NK-92 treated with Interleukin-12 subunit alpha and Interleukin-12 subunit beta, amount 100 ng/mL, for 24 hours (cell line): ENCODE results near the gene ALPL.

Source experiments
- DNase-seq: peaks from one replicate; lab custom pipeline; 2025; lab: John Stamatoyannopoulos, UW

Gene ALPL

DNA sequence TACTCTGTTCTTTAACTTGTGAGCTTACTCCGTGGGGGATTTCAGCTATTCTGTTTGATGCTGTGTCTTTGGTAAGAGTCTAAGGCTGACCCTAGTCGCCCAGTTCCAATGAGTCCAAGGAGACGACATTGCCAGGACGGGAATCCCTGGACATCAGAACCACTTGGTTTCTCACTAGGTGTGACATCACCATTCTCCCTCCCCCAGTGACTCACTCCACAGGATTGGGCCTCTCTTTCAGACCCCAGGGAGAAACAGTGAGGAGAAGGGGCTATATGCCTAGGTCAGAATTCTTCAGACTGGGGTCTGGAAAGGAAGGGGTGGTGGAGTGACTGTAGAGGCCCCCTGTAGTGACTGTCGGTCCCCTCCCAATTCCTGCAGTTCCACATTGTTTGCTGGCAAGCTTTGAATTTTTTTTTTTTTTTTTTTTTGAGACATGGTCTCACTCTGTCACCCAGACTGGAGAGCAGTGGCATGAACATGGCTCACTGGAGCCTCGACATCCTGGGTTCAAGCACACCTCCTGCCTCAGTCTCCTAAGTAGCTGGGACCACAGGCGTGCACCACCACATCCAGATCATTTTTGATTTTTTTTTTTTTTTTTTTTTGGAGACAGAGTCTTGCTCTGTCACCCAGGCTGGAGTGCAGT lies 21.3 kb downstream of the ALPL start:
- no peak for DNase-seq

- DNase-seq = no peak
Measured at GRCh38 chr1:21531241-21531640, 22.0 kb downstream of the ALPL start.

DNA sequence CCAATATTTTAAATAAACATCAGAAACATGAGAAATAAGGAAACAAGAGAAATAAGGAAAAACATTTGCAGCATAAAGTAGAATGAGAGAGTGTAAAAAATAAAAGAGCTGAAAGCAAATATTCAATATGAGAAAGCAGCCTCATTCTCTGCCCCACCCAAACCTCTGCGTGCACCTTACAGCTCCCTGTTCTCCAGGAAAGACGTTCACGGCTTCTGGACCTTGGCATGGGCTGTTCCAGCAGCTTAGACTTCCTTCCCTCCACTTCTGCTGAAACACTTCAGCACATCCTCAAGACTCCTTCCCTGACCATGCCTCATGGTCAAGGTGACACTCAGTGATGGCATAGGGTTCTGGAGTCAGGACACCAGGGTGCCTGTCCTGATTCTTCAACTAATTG lies 23.3 kb downstream of the ALPL start:
- DNase-seq = no peak

DNA sequence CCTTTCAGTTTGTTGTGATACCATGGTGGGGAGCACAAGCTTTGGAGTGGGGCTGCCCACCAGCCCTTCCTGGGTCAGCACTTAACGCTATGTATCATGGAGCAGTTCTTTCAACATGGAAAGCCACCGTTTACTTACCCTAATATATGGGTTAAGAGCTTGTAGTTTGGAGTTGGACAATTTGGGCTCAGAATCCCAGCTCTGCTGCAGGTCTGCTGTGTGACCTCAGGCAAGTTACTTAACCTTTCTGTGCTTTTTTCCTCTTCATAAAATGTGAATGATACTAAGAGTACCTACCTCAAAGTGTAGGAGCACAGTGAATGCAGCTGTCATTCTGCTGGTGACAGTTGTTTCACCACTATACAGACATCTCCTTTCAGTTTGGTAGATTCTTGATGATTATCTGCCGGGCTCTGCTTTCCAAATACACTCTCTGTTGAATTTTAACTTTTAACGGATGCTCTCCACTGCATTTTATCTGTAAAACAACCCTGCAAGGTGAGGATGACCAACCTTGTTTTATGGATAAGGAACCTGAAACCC lies 23.8 kb downstream of the ALPL start:
- DNase-seq = no peak

DNA sequence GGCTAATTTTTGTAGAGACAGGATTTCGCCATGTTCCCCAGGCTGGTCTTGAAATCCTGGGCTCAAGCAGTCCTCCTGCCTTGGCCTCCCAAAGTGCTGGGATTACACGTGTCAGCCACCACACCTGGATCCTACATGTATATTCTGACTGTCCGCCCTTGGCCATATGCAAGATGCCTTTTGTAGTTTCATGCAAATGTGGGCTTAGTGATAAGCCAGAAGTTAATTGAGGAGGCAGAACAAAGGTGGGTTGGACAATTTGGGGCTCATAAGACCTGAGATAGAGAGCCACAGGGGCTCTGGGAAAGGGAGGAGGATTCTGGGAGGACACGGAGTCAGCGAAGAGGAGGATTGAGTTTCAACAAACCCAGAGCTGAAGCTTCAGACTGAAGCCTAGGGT lies 24.9 kb downstream of the ALPL start:
- no peak for DNase-seq

DNA sequence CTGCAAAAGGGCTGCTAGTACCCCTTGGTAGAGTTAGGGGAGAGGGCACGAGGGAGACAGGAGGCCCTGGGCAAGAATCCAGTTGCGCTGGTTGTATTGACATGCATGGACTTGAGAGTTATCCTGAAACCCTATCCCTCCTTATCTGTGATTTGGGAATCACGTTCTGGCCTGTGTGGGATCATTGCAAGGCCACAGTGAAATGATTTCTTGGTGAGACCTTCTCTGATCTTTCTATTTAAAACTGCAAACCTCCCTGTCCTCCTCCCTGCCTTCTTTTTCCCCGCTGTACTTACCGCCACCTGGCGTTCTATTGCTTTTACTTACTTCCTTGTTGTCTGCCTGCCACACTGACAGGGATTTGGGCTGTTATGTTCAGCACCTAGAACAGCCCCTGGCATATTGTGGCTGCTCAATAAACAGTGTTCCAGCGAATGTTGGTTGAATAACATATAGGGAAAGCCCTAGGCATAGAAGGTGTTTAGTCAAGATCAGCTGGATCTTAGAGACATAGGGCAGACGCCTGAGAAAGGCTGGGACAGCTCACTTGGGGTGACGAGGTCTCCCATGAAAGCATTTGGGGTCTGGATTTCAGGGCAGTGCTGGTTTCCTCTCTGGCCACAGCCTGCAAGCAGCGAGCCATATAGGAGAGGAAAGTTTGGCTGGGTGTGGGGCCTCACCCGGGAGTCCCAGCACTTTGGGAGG lies 25.6 kb downstream of the ALPL start:
- peak; percentile 13 for DNase-seq

DNA sequence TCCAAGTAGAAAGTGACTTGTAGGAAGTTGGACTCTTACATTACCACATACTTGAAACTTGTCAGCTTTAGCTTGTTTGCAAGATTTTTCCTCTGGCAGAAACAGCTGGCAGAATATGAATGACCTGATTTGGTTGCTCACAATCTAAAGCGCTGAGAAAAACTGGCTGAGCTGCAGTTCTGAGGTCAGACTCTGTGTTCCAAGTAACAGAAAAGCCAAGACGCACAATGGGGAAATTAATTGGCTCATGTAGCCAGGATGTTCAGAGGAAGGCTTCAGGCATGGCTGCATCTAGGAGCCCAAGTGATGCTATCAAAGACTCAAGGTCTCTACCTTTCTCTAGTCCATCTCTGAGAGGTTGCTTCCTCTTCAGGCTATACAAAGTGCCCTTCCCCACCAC lies 27.0 kb downstream of the ALPL start:
- DNase-seq = no peak

DNA sequence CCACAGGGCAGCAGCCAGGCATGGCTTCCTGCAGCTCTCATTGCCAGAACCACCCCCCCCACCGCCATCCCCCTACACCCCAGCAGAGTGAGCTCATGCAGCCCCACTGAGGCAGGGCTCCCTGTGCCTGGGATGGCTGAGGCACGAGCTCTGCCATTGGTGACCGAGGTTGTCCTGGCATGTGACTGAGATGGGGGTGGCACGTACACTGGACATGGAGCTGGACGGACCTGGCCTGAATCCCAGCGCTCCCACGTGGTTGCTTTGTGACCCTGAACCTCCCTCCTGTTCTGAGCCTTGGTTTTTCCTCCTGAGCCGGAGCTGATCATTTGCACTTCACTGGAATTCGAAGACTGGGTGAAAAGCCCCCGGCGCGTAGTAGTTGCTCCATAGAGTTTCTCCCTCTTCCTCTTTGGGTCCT lies 28.3 kb downstream of the ALPL start:
- DNase-seq = no peak

DNA sequence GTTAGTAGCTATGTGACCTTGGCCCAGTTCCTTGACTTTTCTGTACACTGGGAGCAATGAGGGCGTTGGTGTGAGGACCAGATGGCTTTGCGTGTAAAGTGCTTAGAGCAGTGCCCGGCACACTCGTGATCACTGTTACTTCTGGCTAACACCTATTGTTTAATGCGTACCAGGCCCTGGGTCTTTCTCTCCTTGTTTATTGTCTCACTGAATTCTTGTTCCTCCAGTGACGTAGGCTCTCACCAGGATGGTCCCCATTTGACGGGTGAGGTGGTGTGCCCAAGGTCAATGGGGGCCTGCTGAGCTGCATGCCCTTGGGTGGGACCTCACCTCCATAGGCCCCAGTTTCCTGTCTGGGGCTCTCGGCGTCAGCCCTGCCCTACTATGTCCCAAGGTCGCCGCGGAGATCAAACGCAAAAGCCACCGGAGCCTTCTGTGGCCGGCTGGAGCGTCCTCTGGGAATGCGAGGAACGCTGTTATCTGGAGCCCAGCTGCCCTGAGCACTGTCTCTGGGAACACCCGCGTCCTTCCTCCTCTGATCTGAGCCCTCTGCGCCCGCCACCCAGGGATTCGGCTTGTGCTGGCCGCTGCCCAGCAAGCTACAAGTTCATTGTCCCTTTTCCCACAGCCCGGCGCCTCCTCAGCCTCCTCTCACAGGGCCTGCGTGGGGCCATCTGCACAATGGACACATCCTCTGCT lies 28.9 kb downstream of the ALPL start:
- DNase-seq = no peak

DNA sequence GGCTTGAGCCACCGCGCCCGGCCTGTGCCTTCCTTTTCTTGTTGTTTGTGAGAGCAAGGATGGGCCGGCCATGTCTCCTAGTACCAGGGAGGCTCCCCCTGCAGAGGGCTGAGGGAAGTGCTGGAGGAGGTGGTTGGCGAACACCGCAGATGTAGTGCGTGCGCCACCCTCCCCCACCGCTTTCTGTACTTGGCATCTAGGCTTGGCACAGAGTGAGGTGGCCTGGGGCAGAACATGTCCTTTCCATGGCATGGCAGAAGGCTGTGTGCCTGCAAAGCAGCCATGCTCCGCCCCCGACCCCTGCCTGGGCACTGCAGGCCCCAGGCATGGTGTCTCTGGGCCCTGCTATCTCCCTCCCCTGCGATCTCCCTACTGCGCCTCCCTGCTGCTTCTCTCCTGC lies 30.7 kb downstream of the ALPL start:
- DNase-seq = no peak

- no peak for DNase-seq
Measured at GRCh38 chr1:21541329-21541728, 32.1 kb downstream of the ALPL start.

GRCh38 chr1:21541835-21542234 lies 32.6 kb downstream of the ALPL start:
- DNase-seq = no peak

DNA sequence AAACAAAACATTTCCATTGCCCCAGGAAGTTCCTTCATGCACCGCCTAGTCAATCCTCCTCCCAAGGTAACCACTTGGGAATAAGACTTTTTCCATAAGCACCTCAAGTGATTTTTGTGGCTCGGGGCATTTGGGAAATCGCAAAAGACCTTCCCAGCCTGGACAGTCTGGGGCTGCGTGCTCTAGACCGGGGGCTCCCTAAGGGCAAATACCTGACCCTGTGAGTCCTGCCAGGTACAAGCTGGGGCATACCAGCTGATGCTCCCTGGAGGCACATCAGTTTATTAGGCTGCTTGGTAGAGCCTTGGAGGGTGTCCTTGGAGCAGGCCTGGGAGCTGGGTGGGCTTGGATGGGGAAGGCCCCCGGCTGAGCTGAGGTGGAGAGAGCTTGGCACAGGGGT lies 34.4 kb downstream of the ALPL start:
- no peak for DNase-seq

DNA sequence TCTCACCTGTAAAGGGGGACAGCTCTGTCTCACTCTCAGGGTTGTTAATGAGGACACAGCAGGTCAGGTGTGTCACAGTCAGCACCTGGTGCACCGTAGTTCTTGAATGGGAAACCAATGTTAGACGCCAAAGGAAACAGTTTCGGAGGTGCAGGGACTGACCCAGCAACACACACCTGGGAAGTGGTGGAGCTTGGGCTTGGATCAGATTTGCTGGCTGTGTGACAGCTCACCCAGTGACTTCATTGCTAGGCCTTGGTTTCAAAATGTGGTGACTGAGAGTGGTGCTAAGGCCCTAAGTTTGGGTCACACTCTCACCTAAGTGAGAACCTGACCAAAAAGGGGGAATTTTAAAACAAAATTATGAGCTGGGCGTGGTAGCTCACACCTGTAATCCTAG lies 34.9 kb downstream of the ALPL start:
- no peak for DNase-seq

DNA sequence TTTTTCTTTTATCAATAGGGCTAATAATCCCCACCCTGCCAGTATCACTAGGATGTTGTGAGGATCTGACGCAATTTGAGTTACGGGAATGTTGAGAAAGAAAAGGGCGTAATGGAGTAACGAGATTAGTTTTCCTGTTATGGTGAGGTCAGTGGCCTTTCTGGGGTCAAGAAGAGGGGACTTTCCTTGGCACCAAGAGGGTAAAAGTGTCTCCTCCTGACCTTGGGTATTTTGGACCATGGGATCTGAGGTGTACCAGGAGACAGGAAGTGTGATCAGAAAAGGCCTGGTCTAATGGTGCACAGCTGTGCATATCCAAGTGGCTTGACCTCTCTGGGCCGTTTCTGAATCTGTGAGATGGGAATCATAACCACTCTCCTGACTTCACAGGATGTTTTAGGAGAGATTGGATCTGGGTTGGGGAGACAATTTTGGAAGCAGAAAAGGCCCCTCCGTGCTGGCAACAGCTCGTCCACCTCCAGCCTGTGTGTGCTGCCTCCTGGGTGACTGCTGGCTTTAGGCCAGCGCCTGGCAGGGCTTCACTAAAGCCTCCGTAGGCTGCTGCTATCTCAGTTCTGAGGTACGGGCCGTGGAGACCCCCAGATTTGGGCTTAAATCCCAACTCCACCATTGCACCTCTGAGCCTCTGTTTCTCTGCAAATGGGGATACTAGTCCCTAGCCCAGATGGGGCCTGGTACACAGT lies 37.1 kb downstream of the ALPL start:
- DNase-seq = no peak

DNA sequence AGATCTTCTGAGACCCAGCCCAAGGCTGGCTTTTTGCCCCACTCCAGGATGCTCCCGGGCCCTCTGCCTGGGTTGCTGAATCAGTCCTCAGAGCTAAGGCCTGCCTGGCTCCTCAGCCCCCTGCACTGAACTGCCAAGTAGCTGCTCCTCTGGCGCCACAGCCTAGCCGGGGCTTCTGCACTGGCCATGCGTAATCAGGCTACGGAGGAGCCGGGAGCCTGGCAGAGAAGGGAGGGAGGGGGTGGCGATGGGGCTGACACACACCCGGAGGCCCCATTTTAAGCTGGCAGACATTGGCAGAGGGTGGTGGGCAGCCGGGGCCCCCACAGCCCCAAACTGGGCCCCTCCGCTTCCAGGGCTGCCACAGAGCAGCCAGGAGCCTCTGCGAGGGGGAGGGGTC lies 38.7 kb downstream of the ALPL start:
- no peak for DNase-seq

GRCh38 chr1:21550097-21550496 lies 40.9 kb downstream of the ALPL start:
- DNase-seq = no peak

DNA sequence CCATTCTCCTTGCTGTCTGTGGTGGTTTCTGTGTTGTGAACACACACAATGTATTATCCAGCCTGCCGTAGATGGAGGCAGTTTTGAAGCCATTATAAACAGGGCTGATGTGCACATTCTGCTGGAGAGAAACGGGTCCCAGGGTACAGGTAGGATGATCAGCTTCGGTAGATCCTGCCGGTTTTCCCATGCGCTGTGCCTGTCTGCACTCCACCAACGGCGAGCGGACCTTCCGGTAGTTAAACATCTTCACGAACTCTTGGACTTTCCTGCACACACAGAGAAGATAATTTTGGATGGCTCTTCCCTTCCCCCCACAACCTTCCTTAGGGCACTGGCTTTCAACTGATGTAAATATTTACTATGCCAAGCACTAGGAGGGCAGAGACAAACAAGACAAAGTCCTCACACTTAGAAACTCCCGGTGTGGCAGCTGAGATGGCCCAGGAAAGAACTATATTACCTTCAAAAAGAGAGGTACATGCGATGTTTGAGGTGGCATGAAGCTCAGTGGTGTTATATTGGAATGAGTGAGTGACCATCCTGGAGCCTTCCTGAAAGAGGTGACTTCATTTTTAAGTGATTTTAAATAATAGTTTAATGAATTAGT lies 41.7 kb downstream of the ALPL start:
- DNase-seq = no peak

- no peak for DNase-seq
Measured at GRCh38 chr1:21552715-21553114, 43.5 kb downstream of the ALPL start.

- DNase-seq = no peak
Measured at GRCh38 chr1:21553116-21553926, 44.1 kb downstream of the ALPL start.
